ENCODE results near the gene ZC2HC1B. TPM values are rescaled to one million over a fixed set of nuclear protein-coding genes. Genes with fewer than 3 reads are reported as not detected.

ZC2HC1B gene
- total and polyA plus RNA-seq, 10 of the 15 experiments (the other 5 are each of a cell fraction or from before 2014, with no cell fraction given): 0.09 to 0.36 (median 0.31) TPM; not detected in 5

GRCh38 chr6:143842902-143843676 lies 21.2 kb upstream of the ZC2HC1B start, which contains the start of gene LTV1 (continued):
- no peak for TF ChIP-seq E2F4 (IDR thresholded peaks at IDR 0.05; ENCODE audit: low read depth, low read length)
- TF ChIP-seq USF1 (IDR thresholded peaks at IDR 0.05; ENCODE audit: borderline replicate concordance, extremely low read length, insufficient read depth, low read depth, low read length): peak; percentile 29
- no peak for TF ChIP-seq IRF3 (IDR thresholded peaks at IDR 0.05)

- peak; percentile 18 for FAIRE-seq
- Histone ChIP-seq H3K27me3 (replicated peaks in 1 of 2; ENCODE audit: control insufficient read depth in 2 of 2, insufficient read depth in 2 of 2, low read length in 1 of 2) (no peaks in the 10 kb centered on the region), H4K20me1 (ENCODE audit: control insufficient read depth, insufficient read depth) (no peaks in the 10 kb centered on the region), H3K9ac (ENCODE audit: control insufficient read depth, insufficient read depth, low read length) (peak overlapping the region; percentile 93), H3K27ac (ENCODE audit: control insufficient read depth, insufficient read depth) (peak overlapping the region; percentile 78), H3K4me3 (peak overlapping the region; percentile 88), H2AFZ (ENCODE audit: control insufficient read depth, low read depth, low read length) (peak overlapping the region; percentile 91), H3K4me2 (ENCODE audit: control insufficient read depth, insufficient read depth) (peak overlapping the region; percentile 64), H3K79me2 (ENCODE audit: control insufficient read depth, insufficient read depth, low read length) (peaks cover 23% of the 10 kb centered on the region), H3K4me1 (ENCODE audit: control insufficient read depth, insufficient read depth, low read length) (no peaks in the 10 kb centered on the region), H3K36me3 (ENCODE audit: control insufficient read depth in 2 of 2, insufficient read depth in 2 of 2, low read length in 1 of 2) (peaks cover 5 to 13% of the 10 kb centered on the region in 2 experiments), H3K9me3 (replicated peaks; ENCODE audit: control insufficient read depth, insufficient read depth, low read length) (no peaks in the 10 kb centered on the region; the same call in 2 of the 3 replicates)
- intact Hi-C loops (cut with micrococcal nuclease; ENCODE audit: unreplicated experiment) (loop anchor here (5.0 kb wide), 3 partner anchors 266 to 391 kb away; partner anchors contain the start of genes ADAT2, FUCA2 and PEX3), in situ Hi-C loops (cut with MboI) (no loop called here)
- 0 out of 2 replicates have a peak, but pooled peaks have one; percentile 7 for TF ChIP-seq RAD21 (IDR thresholded peaks at IDR 0.05; ENCODE audit: insufficient read depth, low read depth, low read length)
- TF ChIP-seq RBBP5 (conservative IDR thresholded peaks at IDR 0.05): no peak
- peak; percentile 66; the same call in 1 of the 2 replicates for TF ChIP-seq PKNOX1 (IDR thresholded peaks at IDR 0.05)
- POLR2A ChIA-PET: interaction anchor here (0.9 to 1.8 kb wide), 3 partner anchors 11 to 330 kb away, joined by 3 to 4 read pairs (median 3); no protein-coding TSS in a partner anchor
- SMC1A ChIA-PET (ENCODE audit: uncharacterized antibody, unreplicated experiment): interaction anchor here (1.1 to 3.0 kb wide), 10 partner anchors 9 to 336 kb away, joined by 3 to 8 read pairs (median 4); no protein-coding TSS in a partner anchor
- under 1% methylated on average over 9 of the region's 9 CpGs for WGBS (ENCODE audit: insufficient coverage, insufficient replicate concordance, low lambda C conversion rate, missing lambda C conversion rate)
- CTCF ChIA-PET: interaction anchor here (0.7 to 3.7 kb wide), 7 partner anchors 8 to 331 kb away, joined by 3 to 11 read pairs (median 4); no protein-coding TSS in a partner anchor
- DNase-seq (ENCODE audit: low read depth, low spot score): no peak
- RAD21 ChIA-PET (ENCODE audit: unreplicated experiment): interaction anchor here (0.8 to 1.5 kb wide), 5 partner anchors 20 to 222 kb away, joined by 3 to 4 read pairs (median 3); no protein-coding TSS in a partner anchor
- peak; percentile 26 for ATAC-seq
- no TSS peak for BruUV-seq (replicated peaks)
These were observed 20.6 kb upstream of the ZC2HC1B start for GRCh38 chr6:143843677-143843999.
